ENCODE results near the gene FAM174C.
"Not testable (repeated sequence)": the region's sequence is repeated elsewhere in the genome, so short reads cannot be mapped to it uniquely, and the experiment has no call there.

FAM174C gene

DNA sequence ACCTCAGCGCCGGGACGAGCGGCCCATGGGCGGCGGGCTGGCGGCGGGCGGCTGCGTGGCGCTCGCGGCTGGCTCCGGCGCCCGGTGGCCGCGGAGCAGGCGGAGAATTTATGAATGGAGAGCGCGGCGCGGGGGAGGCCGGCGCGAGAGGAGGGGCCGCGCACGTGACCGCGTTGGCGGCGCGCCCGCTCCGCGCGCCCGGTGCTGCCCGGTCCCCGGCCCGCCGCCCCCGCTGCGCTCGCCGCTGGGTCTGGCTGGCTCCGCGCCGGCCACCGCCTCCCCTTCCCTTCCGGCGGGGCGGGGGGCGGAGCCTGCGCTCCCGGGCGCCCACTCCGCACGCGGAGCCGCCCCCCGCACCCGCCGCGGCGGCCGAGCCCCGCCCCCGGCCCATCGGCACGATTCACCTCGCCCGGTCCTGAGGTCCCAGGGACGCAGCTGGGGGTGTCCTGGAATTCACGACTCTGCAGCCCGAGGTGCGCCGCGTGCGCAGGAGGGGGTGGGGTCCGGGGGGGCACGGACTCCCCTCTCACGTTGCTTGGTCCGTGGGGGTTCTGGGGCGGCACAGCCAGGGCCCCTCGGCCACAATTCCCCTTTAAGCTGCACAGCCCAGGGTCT, 37.5 kb upstream of the FAM174C start, which contains the start of gene CBARP:
Gene CBARP, minus strand, starts transcription at position 252 of the 615 bp plus-strand sequence. CDS start 1,905 bp downstream, outside the sequence.
- DNase-seq: peak; percentile 82

DNA sequence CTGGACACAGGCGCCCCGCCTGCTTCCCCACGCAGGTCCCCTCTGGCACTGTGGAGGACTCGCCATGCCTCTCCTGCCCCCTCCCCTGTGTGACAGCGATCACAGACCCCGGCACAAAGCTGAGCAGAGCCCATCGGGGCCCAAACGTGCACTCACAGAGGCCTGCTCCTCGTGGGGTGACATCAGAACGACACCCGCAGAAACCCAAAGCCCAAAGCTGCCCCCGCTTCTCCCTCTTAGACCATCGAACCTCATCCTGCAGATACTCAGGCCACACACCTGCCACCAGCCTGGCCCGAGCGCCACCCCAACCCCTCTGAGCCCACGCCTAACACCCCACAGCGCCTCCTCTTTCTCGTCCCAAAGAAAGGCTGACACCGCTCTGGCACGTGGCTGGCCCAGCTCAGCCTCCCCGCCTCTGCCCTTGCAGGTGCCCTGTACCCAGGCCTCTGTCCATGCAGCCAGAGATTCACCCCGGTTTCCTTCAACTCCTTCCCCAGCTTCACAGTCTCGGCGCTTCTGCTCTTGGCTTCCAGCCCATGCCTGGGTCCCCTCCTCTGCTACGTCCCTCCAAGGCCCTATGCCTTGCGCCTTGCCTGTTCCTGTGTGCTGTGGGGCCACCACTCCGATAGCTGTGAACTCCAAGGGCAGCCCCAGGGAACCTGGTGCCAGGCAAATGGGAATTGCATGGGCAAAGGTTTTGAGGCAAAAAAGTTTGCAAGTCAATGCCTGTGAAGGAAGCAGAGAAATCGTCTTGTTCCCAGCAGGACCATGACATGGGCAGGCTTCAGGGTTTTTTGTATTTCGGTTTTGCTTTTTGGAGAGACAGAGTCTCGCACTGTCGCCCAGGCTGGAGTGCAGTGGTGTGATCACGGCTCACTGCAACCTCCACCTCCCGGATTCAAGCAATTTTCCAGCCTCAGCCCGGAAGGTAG, 36.7 kb upstream of the FAM174C start:
- no peak for DNase-seq

DNA sequence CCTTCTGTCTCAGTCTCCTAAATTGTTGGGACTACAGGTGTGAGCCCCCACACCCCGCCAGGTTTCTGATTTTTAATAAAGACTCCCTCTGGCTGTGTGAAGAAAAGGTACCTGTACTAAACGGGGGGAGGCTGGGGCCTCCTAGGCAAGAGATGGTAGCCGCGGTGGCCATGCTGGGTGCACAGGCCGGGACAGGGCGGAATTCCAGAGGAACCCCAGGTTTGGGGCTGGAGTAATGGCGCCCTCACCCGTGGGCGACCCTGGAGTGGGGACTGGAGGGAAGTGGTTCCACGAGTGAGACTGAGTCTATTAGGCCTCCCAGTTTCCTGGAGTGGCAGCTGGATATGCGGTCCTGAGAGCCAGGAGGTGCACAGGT, 35.9 kb upstream of the FAM174C start:
- no peak for DNase-seq

DNA sequence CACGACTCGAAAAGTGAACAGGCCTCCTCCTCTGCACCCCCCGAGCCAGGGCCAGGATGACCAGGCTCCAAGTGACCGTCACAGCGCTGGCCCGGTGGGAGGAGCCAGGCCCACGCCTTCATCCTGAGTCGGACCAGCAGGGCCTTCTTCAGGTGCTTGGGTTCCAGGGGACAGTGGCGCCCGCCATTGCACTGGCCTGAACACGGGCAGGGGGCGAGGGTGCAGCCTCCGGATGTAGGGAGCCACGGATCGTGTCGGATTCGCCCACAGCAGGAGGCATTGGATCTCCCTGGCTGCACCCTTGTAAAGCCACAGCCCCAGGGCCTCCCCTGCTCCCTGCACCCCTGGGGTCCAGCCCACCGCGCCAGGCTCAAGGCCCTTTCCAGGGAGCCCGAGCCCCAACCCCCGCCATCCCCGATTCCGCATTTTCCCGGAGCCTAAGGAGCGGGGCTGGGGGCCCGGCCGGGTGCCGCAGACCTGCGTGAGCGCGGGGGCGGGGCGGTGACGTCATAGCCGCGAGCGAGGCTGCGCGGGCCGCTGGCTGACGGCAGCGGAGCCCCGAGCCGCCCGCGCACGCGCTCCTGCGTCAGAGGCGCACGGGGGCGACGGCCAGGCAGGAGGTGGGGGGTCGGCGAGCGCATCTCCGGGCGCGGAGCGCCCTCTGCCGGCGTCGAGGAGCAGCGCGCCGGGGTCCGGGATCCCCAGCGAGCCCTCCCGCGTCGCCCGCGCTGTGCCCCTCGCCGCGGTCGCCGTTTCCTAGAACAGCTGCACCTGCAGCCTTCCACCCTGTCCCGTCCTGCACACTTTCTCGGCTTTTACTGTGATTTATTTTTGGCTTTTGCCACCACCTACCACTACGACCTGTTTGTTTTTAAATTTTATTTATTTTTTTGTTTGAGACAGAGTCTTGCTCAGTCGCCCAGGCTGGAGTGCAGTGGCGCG, 35.3 kb upstream of the FAM174C start:
- DNase-seq: peak; percentile 100

DNA sequence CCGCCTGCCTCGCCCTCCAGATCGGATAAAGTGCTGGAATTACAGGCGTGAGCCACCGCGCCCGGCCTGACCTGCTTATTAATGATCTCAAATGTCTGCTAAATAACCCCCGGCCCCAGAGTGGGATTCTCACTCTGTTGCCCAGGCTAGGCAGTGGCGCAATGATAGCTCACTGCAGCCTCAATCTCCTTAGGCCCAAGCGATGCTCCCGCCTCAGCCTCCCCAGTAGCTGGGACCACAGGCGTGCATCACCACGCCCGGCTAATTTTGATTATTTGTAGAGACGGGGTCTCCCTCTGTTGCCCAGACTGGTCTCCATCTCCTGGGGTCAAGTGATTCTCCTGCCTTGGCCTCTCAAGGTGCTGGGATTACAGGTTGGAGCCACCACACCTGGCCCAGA, 34.4 kb upstream of the FAM174C start:
- DNase-seq: no peak

DNA sequence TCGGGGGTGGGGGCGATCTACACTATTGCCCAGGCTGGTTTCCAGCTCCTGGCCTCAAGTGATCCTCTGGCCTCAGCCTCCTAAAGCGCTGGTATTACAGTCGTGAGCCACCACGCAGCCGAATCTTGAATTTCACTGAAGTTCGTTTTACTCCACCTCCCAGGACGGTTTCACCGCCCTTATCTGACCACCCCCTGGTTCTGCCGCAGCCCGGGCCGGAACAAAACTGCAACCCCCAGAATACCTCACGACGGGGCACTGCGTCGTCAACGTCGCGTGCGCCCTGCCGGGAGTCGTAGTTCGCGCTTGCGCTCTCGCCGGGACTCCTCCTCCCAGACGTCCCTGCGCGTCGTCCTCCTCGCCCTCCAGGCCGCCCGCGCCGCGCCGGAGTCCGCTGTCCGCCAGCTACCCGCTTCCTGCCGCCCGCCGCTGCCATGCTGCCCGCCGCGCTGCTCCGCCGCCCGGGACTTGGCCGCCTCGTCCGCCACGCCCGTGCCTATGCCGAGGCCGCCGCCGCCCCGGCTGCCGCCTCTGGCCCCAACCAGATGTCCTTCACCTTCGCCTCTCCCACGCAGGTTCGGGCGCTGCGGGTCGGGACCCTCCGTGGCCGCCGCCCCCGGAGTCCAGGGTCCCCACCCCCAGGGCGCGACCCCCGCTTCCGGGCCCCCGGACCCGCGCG, 33.8 kb upstream of the FAM174C start, which contains the start of gene ATP5F1D:
Gene ATP5F1D, plus strand, starts transcription at position 335 of the 679 bp plus-strand sequence. Its CDS starts 100 bp downstream, at position 435.
- peak; percentile 99 for DNase-seq

DNA sequence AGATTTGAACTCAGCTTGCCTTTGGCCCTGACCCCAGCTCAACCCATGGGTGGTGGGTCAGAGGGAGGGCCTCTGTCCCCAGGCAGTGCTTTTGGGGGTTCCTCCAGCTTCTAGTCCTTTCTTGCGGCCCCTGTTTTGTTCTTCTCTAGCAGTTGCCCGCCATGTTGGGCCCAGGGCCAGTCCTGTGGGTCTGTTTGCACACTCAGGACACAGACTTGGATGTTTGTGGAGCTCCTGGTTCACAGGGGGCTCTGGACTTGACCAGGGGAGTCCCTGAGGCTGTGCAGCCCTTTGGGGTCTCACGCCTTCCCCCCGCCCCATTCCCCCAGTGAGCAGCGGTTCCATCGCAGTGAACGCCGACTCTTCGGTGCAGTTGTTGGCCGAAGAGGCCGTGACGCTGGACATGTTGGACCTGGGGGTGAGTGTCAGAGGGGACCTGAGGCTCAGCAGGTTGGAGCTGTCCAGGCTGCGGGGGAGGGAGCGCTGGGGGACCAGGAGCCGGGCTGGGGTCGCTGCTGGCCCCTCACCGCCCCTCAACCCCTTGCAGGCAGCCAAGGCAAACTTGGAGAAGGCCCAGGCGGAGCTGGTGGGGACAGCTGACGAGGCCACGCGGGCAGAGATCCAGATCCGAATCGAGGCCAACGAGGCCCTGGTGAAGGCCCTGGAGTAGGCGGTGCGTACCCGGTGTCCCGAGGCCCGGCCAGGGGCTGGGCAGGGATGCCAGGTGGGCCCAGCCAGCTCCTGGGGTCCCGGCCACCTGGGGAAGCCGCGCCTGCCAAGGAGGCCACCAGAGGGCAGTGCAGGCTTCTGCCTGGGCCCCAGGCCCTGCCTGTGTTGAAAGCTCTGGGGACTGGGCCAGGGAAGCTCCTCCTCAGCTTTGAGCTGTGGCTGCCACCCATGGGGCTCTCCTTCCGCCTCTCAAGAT, 31.3 kb upstream of the FAM174C start:
- DNase-seq: peak; percentile 99

DNA sequence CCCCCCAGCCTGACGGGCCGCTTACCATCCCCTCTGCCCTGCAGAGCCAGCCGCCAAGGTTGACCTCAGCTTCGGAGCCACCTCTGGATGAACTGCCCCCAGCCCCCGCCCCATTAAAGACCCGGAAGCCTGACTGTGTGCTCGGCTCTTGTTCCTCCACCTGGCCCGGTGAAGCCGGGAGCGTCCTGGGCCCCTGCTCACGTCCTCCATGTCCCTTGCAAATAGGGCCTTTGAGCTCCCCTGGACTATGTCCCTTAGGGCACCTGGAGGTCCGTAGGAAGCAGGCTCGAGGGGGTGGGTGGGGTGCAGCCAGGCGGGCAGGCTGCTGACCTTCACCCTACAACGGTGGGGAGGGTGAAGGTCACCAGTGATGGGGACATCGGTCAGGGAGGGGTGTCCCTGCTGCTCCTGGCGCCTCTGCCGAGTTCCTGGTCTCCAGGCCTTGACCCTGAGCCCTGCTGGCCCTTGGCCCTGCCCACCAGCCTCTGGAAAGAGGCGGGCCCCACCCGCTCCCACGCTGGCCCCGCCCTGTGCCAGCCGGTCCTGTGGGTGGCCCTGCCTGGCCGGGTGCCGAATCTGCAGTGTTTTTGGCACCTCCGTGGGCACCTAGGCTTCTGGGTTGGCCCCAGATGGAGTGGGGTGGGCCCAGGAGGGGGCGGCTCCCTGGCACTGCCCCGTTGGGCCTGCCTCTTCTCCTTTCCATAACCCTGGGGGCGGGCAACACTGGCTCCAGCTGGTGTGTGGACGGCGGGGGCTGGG, 30.5 kb upstream of the FAM174C start:
- no peak for DNase-seq

DNA sequence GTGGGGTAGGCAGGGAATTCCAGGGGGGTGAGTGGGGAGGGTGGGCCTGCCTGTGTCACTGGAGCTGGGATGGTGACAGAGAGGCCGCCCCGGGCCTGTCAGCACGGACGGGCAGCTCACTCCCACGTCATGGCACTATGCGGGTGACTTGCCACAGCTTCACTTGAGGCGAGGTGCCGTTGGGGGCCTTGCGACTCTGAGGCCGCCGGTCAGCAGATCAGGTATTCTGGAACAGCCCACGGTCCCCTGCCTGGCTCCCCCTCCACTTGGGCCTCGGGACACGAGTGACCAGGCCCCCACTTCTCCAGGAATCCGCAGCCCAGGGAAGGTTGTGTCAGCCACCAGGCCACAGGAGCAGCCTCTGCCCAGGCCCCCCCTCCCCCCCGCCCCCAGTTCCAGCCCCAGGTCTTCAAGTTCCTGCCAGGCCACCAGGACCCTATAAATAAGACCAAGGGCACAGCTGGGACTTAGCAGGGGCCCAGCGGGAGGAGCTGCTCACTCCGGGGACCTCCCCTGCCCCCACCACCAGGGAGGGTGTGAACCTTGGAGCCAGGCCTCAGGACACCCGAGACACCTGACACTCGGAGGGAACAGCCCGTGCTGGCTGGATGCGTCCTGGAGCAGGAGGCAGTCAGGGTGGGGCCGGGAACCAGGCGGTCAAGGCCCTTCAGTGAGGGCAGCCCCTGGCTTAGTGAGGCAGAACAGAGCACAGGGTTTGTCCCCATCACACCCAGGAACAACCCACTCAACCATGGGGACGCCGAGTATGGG, 29.7 kb upstream of the FAM174C start:
- DNase-seq: no peak

DNA sequence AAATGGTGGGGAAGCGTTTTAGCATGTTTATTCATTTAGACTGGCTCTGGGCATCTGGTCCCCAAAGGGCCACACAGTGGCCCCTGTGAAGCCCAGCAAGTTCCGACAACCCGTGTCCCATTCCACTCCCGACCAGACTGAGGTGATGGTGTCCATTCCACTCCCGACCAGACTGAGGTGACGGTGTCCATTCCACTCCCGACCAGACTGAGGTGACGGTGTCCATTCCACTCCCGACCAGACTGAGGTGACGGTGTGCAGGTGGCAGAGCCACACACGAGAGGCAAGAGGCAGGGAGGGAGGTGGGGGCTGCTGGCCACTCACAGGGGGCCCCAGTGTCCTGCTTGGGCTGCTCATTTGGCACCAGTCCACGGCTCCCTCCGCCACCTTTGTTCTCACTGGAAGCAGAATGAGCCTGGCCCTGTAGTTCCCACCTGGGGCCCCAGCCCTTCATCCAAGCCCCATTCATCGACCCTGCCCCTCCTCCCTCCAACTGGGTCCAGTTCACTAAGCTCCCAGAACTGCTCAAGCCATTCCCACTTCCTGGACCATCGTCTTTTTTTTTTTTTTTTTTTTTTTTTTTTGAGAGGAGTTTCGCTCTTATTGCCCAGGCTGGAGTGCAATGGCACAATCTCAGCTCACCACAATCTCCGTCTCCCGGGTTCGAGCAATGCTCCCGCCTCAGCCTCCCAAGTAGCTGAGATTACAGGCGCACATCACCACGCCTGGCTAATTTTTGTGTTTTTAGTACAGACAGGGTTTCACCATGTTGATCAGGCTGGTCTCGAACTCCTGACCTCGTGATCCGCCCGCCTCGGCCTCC, 28.9 kb upstream of the FAM174C start:
- DNase-seq: not testable (repeated sequence)

DNA sequence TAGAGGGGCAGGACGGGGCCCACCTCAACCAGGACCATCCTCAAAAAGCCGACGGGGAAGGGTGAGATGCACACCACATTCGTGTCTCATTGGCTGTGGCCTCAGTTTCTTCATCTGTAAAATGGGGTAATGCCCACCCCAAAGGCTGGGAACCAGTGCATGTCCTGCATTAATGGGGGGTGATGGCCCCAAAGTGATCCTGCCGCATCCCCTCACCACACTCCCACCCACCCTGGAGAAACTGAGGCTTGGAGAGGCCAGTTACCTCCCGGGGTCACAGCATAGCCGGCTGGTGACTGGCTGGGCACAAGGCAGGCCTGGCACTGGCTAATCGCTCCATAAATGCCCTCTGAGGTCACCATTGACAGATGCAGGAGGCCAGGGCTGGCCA, 27.6 kb upstream of the FAM174C start:
- DNase-seq: no peak

DNA sequence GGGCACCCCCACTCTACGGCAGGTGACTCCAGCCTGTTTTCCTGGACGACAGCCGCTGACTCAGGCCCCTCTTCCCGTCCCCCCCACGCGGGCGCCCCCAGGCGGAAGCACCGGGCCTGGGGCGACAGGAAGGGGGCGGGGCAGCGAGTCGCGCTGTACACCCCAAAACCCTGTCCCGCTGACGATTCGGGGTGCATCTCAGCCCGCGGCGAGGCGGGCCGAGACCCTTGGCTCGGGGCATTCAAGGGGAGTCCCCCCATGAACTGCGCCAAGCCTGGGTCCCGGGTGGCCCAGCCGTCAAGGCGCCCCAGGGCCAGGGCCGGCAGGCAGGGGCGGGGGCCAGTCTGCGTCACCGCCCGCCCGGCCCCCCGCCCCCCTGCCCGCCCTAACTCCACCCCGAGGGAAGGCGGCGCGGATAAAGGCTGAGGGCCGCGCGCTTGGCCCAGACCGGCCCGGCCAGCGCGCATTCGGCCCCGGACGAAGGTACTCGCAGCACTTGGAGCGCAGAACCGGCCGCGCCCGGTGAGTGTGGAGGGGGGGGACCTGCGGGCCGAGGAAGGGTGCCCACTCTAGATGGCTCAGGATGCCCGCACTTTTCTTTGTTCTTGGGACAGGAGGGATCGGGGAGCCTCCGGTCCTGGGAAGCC, 27.1 kb upstream of the FAM174C start, which contains the start of gene MIDN:
Gene MIDN, plus strand, starts transcription at position 445 of the 647 bp plus-strand sequence. CDS start 1,714 bp downstream, outside the sequence.
- DNase-seq: peak; percentile 90

DNA sequence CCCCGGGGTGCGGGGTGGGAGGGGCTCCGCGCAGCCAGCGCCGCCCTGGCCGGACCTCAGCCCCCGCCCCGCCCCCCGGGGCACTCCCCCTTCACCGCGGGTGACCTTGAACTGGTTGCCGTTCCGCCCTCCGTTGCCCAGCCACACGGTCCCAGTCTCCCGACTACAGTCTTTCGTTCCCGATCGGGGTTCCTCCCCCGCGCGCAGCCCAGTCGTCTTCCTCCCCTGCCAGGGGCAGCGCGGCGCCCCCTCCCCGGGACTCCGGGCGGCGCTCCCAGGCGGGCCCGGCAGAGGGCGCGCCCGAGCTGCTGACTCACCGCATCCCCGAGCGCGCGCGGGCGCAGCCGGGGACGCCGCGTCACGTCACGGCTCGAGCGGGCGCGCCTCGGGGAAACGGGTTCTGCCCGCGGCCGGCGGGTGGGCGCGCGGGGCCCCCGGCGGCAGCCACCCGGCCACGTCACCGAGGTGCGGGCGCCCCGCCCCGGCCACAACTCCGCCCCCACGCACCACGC, 26.5 kb upstream of the FAM174C start:
- DNase-seq: peak; percentile 93

DNA sequence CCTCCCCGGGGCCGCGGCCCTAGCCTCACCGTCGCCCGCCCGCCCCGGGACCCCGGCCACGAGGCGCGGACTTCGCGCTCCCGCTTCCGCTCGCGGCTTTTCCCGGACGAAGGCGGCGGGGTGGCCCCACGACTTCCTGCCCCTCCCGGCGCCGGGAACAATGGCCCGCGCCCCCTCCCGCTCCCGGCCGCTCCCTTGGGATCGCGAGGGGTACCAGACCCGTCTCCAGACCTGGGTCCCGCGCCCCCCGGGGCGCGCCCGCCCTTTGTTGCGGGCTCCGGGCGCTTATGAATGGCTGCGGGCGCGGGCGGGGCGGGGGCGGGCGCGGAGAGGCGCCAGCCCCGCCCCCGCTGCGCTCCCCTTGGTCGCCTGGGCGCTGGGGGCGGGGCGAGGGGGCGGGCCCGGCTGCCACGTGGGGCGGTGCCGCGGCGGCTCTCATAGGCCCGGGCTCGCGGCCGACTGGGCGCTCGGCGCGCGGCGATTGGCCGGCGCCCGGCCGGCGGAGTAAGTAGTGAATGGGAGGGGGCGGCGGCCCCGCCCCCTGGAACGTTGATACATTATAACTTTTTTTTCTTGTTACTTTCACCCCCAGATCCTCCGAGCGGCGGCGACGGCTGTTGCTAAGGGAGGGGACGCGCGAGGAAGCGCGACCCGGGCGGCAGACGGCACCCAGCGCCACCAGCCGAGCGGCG, 25.9 kb upstream of the FAM174C start:
- peak; percentile 95 for DNase-seq

DNA sequence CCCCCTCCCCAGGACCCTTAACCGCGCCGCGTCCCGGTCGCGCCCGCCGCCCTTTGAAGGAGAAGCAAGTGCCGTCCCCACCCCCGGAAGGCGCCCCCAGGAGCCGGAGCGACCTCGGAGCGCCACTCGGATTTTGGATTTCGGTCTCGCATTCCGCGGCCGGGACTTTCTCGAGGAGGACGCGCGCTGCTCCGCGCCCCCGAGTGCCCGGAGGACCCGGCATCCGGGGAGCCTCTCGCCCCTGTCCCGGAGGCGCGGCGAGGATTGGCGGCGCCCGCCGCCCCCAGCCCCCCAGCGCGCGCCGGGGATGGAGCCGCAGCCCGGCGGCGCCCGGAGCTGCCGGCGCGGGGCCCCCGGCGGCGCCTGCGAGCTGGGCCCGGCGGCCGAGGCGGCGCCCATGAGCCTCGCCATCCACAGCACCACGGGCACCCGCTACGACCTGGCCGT, 25.3 kb upstream of the FAM174C start:
- no peak for DNase-seq

DNA sequence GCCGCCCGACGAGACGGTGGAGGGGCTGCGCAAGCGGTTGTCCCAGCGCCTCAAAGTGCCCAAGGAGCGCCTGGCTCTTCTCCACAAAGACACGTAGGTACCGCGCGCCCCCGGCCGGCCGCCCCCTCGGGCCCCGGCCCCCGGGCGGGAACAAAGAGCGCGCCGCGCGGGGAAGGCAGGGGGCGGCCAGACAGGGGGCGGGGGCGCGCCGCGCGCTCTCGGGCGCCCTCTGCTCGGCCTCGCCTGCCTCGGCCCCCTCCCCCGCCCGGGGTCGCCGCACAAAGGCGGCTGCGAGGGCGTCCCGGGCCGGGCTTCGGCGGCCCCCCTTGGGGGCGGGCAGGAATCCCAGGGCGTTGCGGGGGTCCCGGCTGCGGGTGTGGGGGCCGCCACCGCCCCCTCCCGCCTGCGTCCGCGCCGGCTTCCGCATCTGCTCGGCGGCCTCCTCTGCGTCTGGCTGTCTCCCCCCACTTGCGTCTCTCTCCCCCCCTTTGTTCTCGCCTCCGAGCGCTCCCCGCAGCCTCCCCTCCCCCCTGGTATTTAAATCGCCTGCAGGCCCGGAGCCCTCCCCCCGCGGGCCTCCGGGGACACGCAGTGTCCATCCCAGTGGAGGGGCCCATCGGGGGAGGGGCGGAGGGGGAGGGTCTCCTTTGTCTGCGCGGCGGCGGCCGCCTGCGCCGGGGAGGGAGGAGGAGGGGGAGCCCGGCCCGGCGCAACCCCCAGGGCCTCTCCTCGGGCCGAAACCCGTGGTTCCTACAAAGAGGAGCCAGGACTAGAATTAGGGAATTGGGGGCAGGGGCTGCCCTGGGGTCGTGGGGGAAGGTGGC, 24.7 kb upstream of the FAM174C start:
- DNase-seq: no peak

Data from 8988T (cell line).